C4-2B (cell line): ENCODE measurements around the gene TTI1.

Source experiments
- H3K27ac ChIP-seq: fragments of 450-650 bp; 2 replicates; pipeline ENCODE4 v1.5.1; 2017
- CTCF ChIP-seq: fragments of 450-650 bp; conservative IDR thresholded peaks from 2 replicates; pipeline ENCODE4 v1.5.1; 2017; ENCODE audit warnings: mild to moderate bottlenecking
- ZFX ChIP-seq: fragments of 450-650 bp; IDR thresholded peaks from 2 replicates; pipeline ENCODE4 v1.6.1; 2017

Gene TTI1

DNA sequence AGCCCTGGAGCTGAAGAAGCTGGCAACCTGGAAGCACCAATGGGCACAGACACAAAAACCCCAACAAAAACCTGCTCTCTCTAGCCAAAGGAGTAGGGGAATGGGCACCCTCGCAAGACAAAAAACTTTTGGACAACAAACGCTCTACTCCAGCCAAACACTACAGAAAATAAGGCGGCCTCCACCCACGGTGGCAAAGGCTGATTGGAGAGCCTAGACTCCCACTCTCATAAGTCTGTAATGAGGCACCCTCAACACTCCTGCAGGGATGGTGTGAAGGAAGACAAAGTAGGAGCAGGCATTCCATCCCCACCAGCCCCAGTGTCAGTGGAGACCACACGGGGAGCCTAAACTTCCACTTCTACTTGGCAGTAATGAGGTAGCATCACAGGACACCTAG, 8.8 kb downstream of the TTI1 start:
- no peak for TF ChIP-seq CTCF
- no peak for TF ChIP-seq ZFX
- H3K27ac ChIP-seq: peak overlapping the region; percentile 40

DNA sequence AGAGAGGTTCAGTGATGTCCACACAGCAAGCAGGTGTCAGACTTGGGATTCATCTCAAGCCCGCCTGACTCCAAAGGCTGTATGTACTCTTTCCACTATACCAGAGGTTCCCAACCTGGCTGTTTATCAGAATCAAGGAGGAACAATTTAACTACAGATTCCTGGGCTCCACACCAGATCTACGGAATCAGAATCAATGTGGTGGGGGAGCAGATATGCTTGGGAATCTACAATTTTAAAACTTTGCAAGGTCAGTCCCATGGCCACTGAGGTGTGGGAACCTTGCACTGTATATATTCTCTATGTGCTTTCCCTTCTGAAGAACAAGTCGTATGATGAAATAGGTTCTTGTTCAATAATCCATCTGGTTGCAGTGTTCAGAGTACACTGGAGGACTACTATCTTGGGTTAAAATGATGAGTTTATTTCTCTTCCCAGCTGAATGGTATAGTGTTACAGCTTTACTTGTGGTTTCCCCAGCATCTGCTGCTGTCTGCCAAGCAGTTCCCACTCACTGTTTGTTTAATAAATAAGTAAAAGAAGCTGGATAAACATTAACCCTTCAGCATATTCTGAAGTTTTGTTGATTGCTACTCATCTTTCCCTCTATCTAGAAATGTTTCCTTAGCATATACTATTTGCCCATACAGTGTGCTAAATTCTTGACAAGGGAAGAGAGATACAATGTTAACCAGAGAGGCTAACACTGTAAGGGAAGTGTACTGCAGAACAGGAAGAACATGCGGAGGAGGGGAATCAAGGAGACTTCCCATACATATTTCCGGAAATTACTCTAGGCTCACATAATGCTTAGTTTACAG, 9.9 kb downstream of the TTI1 start:
- H3K27ac ChIP-seq: no peak overlapping the region; the same call in 1 of the 2 replicates
- TF ChIP-seq ZFX: no peak
- TF ChIP-seq CTCF: no peak

DNA sequence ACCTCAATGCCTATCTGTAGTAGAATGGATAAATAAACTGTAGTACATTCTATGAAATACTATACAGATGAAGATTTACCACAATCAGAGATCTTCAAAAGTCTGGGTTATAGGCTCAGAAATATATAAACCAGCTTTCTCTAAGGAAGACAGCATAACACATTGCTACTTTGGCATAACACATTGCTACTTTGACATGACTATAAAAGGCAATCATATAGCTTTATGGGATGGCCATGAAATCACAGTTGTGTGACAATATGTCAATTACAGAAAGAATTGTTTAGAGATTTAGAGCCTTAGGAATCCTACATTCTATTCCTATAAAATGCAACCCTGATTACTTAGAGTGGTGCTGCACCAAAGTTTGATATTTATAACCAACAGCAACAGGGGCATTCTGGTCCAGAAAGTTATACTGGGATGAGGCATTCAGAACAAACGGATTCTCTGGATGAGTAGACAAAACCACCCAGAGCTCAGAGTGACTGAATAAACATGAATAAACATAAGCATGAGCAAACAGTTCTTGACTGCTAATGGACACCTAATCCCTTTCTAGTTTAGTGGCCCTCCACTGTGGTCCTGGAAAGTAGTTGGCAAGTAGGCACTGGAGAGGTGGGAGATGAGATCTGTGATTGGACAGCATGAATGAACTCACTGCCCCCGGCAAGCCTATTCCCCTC, 12.0 kb downstream of the TTI1 start:
- TF ChIP-seq CTCF (no peak), ZFX (no peak)
- H3K27ac ChIP-seq: no peak overlapping the region; the same call in 1 of the 2 replicates

GRCh38 chr20:38018385-38018784, 14.9 kb downstream of the TTI1 start:
- H3K27ac ChIP-seq: no peak overlapping the region
- TF ChIP-seq CTCF (no peak), ZFX (no peak)

GRCh38 chr20:38017959-38018358, 15.3 kb downstream of the TTI1 start:
- TF ChIP-seq ZFX (no peak), CTCF (no peak)

GRCh38 chr20:38013887-38014286, 19.4 kb downstream of the TTI1 start:
- H3K27ac ChIP-seq: no peak overlapping the region

More at GRCh38 chr20:38017959-38018358, 15.3 kb downstream of the TTI1 start:
- H3K27ac ChIP-seq: no peak overlapping the region

More at GRCh38 chr20:38013887-38014286, 19.4 kb downstream of the TTI1 start:
- no peak for TF ChIP-seq CTCF
